Measurements from ENCODE around the gene CPA1.

GRCh38 chr7:130394421-130395195 is 14.3 kb downstream of the CPA1 start:
- TF ChIP-seq, protein P1, sequence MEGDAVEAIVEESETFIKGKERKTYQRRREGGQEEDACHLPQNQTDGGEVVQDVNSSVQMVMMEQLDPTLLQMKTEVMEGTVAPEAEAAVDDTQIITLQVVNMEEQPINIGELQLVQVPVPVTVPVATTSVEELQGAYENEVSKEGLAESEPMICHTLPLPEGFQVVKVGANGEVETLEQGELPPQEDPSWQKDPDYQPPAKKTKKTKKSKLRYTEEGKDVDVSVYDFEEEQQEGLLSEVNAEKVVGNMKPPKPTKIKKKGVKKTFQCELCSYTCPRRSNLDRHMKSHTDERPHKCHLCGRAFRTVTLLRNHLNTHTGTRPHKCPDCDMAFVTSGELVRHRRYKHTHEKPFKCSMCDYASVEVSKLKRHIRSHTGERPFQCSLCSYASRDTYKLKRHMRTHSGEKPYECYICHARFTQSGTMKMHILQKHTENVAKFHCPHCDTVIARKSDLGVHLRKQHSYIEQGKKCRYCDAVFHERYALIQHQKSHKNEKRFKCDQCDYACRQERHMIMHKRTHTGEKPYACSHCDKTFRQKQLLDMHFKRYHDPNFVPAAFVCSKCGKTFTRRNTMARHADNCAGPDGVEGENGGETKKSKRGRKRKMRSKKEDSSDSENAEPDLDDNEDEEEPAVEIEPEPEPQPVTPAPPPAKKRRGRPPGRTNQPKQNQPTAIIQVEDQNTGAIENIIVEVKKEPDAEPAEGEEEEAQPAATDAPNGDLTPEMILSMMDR (conservative IDR thresholded peaks at IDR 0.05) = no peak
- no peak for TF ChIP-seq EZH2 (IDR thresholded peaks at IDR 0.05; ENCODE audit: low read depth)

All from PC-9 (cell line).